Measurements from ENCODE around the gene IFT43.
A peak's percentile ranks its signal among the peaks of the same experiment; 100 is the strongest.

The IFT43 gene

GRCh38 chr14:75985618-75986438, at the start of gene IFT43:
IFT43 (plus strand) TSS chr14:75985763; CDS start chr14:75985787, 24 bp downstream.
- DNase-seq = peak; percentile 94

DNA sequence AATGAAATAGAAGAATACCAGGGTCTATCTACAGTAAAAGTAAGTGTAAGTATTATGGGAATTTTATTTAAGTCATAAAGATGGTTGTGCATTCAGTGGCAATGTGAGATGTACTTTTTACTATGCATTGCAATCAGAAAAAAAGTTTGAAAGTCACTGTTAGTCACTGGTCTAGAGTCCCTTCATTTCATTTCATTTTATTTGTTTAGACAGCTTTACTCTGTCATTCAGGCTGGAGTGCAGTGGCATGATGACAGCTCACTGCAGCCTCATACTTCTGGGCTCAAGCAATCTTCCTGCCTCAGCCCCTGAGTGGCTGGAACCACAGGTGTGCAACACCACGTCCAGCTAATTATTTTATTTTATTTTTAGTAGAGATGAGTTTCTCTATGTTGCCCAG, 46.4 kb upstream of the IFT43 start:
- no peak for DNase-seq

DNA sequence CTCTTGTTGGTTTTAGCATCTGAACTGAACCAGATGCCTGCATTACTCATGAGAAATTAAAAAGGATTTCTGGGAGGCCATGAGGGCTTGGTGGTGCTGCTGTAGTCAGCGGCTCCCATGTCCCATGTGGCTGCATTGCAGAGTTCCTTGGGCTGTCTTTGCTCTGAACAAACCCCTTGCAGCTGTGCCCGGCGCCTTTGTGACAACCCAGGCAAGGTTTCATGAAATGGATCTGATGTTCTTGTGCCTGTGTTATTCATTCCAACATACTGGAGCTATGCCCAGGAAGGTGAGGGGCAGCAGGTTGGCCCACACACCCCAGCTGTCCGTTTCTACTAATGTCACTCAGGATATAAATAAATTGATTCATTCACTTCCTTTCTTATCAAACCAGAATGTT, 44.5 kb upstream of the IFT43 start:
- no peak for DNase-seq

DNA sequence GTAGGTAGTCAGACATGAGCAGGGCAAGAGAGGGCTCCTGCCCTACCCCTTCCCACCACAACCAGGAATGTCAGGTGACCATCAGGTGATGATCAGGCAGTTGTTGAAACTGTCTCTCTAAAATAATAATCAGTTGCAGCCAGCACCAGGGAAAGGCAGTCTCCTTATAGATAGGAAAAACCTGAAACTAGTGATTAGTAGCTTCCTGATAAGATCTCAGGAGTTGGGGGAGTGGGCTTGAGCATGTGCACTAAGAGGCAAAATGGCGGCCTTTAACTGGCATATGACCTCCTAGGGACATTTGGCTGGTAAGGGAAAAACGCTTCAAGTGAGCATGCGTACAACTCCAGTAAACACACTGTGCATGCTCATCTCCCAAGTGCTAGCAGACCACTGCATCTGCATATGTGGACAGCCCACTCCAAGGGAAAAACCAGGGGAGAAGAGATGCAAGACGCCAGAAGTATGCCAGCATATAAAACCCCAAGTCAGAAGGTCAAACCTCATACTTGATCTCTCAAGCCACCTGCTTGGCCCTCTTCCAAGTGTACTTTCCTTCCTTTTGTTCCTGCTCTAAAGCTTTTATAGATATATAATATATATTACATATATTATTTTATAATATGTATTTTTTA, 40.8 kb upstream of the IFT43 start:
- no peak for DNase-seq

DNA sequence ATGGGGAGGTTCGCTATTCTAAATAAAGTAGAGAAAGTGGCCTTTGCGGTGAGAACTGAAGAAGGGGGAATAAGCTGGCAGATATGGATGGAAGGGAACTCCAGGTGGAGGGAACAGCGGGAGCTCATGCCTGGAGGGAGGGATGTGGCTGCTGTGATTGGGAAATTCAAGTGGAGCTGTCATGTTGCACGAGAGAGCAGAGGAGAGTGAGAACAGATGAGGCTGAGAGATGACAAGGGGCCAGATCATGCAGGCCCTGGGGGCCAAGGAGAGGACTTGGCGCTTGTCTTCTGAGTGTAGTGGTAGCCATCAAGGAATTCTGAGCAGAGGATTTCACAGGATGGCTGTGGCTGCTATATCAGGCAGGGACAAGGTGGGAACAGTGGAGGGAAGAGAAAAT, 38.8 kb upstream of the IFT43 start:
- no peak for DNase-seq

- DNase-seq = no peak
Observed at GRCh38 chr14:75952489-75952888, 33.1 kb upstream of the IFT43 start.

DNA sequence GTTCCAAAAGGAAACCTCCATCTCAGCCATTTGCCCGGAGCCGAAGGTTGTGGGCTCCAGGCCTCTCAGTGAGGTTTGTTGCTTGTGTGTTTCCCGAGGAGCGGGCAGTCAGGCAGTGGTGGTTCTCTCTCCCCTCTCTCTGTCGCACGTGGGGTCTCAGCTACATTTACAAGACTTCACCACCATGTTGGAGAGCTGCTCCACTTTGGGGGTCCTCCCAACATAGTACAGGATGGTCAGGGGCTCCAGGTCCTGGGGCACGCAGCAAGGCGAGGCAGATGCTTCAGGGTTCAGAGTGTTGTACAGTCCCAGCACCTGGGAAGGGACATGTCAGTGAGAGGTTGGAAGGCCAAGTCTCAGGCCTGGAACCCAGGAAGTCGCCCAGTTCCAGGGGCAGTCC, 26.5 kb upstream of the IFT43 start:
- no peak for DNase-seq

DNA sequence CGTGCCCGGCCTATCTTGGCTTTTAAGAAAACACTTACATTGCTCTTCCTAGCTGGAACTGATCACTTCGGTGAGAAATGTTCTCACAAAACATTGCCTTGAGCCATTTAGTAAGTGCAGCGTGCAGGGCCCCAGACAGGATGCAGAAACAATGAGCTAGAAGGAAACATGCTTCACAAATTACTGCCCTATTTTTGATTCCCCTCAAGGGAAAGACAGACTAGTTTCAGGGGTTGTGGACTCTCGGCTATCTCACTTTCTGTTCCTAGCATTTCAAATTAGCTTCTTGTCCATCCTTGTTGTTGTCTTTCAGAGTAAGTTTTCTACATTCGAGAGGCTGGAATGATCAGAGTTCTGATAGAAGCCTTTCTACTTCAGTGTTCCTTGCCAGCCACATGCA, 25.3 kb upstream of the IFT43 start:
- DNase-seq = no peak

DNA sequence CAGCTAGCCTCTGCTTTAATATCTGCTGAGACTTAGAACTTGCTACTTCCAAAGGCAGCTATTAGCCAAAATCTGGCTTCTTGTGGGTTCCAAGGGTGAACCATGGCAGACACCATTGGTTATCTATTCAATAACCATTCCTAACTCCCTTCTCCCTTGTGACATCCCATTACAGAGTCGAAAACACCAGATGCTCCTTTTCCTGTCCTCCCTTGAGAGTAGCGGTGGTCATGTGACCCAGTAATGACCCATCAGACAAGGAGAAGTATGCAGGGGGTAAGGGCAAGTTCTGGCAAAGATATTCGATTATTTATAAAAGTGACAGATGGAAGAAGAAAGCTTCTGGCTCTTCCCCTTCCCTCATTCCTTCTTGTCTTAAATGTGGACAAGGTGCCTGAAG, 23.9 kb upstream of the IFT43 start:
- DNase-seq = no peak

DNA sequence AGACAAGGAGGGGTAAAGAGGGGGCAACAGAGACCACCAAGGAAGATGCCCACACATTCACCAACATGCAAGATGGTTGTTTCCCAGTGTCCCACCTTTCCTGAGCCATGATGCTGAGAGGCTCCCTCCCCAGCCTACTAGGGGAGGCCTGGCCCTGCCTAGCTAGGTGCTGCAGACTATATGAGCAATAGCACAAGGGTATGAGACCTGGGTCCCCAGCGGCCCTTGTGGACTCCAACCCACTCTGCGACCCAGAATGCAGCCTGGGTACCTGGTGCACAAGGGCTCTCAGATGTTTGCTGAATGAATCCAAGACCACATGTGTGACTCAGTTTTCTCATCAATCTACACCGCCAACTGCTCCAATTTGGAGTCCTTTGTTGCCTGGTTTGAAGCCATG, 17.7 kb upstream of the IFT43 start:
- DNase-seq = no peak

- no peak for DNase-seq
Observed at GRCh38 chr14:75968456-75968855, 17.1 kb upstream of the IFT43 start.

DNA sequence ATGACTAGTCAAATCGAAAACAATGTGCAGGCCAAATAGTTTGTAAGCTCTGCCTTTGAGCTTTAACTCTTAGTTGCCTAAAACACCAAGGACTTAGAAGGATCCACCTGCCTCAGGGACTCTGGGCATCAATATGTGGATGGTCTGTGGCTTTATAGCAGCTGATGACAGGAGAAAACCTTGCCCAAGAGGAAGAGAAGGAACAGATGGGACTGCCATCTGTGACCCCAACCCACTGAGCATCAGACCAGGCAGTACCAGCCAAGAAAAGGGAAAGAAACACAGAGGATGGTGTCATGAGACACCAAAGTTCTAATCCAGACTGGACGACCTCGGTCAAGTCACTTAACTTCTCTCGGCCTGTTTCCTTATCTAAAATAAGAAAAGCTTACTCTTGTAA, 16.4 kb upstream of the IFT43 start:
- no peak for DNase-seq

DNA sequence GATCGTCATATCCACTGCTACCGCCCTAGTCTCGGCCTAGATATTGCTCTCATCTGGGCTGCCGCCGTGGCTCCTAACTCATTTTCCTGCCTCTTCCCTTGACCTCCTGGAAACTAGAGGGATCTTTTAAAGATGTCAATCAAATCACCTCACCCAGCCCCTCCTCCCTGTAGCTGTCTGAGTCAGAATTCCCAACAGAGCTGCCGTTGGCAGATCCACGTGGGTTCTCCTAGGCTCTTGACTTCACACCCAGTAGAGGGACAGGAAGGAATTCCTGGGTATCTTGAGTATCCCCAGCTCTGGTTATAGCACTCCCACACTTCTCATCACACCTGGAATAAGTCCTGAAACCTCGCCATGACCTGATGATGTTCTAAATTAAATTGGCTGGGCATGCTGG, 15.7 kb upstream of the IFT43 start:
- no peak for DNase-seq

- no peak for DNase-seq
Observed at GRCh38 chr14:75970989-75971388, 14.6 kb upstream of the IFT43 start.

GRCh38 chr14:75971509-75971908, 14.1 kb upstream of the IFT43 start:
- DNase-seq = no peak

- DNase-seq = no peak
Observed at GRCh38 chr14:75972801-75973421, 12.7 kb upstream of the IFT43 start.

- no peak for DNase-seq
Observed at GRCh38 chr14:75976826-75977581, 8.6 kb upstream of the IFT43 start.

DNA sequence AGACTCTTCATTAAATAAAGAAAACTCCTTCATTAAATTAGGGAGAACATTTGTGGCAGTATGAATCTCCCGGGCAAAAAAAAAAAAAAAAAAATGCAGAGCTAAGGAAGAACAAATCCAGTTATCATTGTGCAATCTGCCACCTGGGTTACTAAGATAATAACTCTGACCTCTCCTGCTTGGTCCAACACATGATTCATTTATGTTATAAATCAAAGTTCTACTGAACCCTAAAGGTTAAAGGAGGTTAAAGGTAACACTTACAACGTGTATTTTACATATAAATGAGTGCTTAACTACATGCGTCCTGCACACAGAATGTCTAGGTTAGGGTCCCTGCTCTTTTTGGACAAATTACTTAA, 8.0 kb upstream of the IFT43 start:
- DNase-seq = no peak

GRCh38 chr14:75978249-75978731, 7.3 kb upstream of the IFT43 start:
- no peak for DNase-seq

- peak; percentile 29 for DNase-seq
Observed at GRCh38 chr14:75979071-75979571, 6.4 kb upstream of the IFT43 start.

- DNase-seq = no peak
Observed at GRCh38 chr14:75979648-75980565, 5.7 kb upstream of the IFT43 start.

- no peak for DNase-seq
Observed at GRCh38 chr14:75980856-75981255, 4.7 kb upstream of the IFT43 start.

All from activated CD4-positive, alpha-beta T cell treated with anti-CD3 and anti-CD28 coated beads for 48 hours (primary cell).